GM18873 (cell line): ENCODE data around the gene CHRNA5.
"Not testable (repeated sequence)": the region's sequence is repeated elsewhere in the genome, so short reads cannot be mapped to it uniquely, and the experiment has no call there.

Experiments
- ATAC-seq: cut with Tn5 transposase; IDR thresholded peaks from one replicate; pipeline ENCODE4 v1.9.1; 2021; ENCODE audit warnings: mild to moderate bottlenecking, moderate library complexity, moderate number of reproducible peaks; ENCODE audit not compliant: unreplicated experiment, low FRiP score

Gene CHRNA5

GRCh38 chr15:78564743-78565096, 600 bp upstream of the CHRNA5 start:
- ATAC-seq = no peak

DNA sequence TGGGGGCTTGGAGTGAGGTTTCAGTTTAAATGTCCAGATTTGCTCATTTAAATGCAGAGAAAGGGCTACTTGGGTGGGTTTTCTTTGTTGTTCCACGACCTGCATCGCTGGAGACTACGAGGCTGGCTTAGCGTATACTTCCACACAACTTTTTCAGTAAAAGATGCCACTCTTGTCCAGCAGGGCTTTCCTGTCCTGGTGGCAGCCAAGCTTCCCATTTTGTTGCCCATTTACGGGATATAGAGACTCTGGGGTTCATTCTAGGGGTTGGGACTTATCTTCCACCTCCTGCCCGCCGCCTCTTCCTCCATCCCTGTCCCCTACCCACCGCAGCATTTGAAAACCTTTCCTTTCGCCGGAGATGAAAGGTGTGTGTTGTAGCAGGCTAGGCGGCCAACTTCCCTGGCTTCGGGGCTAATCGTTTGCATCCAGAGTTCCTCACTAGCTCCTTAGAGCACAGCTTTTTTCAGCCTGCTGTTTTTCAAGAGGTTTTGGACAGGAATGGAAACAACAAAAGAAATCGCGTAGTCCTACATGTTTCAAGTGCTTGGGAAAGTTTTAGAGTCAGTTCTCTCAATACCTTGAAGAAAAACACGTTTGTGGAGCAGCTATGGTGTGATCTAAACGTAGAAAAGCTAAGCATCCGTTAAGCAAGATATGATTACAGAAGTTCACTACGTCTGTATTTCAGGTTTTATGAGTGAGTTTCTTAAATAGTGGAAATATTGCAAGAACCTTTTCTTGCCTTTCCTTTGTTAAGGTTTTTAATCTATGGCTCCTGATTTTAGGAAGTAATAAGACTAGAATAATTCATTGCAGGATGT, 843 bp downstream of the CHRNA5 start:
- ATAC-seq = no peak

- no peak for ATAC-seq
Observed at GRCh38 chr15:78567531-78567930, 2.2 kb downstream of the CHRNA5 start.

DNA sequence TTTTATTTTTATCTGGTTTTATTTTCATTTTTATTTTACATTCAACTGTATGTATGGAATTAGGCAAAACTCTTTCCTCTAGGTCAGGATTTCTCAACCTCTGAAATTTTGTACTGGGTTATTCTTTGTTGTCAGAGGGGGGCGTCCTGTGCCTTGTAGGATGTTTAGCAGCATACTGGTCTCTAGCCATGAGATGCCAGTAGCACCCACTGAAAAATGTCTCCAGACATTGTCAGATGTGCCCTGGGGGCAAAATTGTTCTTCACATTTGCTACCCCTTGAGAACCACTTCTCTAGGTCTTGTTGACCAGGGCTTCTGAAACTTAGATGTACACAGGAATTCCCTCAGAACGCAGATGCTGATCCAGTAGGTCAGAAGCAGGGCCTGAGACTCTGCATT, 5.4 kb downstream of the CHRNA5 start:
- ATAC-seq = no peak

- no peak for ATAC-seq
Observed at GRCh38 chr15:78571382-78571781, 6.1 kb downstream of the CHRNA5 start.

DNA sequence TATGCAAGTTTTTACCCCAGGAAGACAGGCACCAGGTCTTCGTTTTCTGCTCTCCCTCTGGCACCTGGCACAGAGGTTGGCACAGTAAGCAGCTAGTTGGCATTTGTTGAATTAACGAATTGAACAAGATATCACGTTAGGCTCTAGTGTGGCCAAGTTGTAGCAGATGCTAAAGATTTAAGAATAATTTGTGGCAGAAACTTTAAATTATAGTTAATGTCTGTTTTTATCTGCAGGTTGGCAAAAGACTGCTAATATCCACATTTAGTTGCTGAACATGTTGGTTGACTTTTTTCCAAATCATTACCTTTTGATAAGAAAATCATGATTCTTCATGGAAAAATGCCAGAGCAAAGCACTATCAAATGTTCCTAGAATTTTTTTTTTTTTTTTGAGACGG, 8.1 kb downstream of the CHRNA5 start:
- ATAC-seq = no peak

- no peak for ATAC-seq
Observed at GRCh38 chr15:78574944-78575343, 9.6 kb downstream of the CHRNA5 start.

DNA sequence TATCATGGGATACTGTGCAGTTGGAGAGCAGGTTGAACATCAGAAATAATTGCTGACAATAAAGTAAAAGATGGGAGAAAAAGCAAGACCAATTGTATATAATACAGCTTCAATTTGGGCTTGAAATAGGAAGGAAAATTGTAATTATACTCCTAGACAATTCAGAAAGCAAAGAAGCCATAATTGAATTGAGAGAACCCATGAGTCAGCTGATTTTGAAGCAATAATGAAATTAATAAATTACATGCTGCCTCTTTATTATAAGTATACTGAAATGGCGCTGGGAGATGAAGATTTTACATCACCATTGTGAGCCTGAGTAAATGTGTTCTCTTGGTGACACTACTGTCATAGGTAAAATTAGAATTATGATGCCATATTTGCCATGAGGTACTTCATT, 32.3 kb downstream of the CHRNA5 start:
- ATAC-seq = no peak

DNA sequence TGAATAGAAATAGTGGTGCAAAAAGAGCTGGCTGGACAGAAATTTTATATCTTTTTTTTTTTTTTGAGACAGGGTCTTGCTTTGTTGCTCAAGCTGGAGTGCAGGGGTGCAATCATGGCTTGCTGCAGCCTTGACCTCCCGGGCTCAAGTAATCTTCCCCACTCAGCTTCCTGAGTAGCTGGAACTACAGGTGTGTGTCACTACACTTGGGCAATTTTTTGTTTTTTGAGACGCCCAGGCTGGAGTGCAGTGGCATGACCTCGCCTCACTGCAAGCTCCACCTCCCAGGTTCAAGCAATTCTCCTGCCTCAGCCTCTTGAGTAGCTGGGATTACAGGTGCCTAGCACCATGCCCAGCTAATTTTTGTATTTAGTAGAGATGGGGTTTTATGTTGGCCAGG, 33.0 kb downstream of the CHRNA5 start:
- no peak for ATAC-seq

GRCh38 chr15:78599189-78599588, 33.9 kb downstream of the CHRNA5 start:
- ATAC-seq = no peak

GRCh38 chr15:78603467-78603866, 38.1 kb downstream of the CHRNA5 start:
- ATAC-seq = no peak

DNA sequence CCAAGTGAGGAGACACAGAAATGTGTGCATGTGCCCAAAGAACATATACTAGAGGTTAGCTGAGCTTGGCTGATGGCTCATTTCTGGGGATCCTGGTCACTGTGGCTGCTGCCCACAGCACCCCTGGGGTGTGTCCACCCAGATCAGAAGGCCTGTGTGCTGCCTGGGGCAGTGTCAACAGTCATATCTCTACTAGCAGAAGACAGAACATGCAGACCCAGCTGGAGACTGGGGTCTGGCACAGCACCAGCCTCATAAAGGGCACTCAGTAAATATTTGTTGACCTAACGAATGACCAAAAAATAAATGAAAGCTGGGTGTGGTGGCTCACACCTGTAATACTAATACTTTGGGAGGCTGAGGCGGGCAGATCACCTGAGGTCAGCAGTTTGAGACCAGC, 39.1 kb downstream of the CHRNA5 start:
- no peak for ATAC-seq

- no peak for ATAC-seq
Observed at GRCh38 chr15:78605201-78605600, 39.9 kb downstream of the CHRNA5 start.

DNA sequence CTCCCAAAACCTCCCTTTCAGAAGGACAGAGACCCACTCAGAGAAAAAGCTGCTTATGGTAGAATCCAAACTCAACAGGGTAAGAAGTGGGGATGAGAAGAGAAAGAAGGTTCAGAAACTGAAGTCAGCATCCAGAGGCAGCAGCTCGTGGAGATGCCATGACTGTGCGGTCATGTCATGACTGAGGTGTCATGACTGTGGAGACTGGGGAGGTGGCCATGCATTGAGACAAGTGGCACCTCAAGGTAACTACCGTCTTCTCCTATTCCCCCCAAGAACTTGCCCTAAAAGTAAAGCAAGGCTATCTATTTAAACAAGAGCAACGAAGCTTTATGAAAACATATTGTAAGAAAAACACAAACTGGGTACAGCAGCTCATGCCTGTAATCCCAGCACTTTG, 40.4 kb downstream of the CHRNA5 start:
- ATAC-seq = no peak

GRCh38 chr15:78609551-78609950, 44.2 kb downstream of the CHRNA5 start:
- ATAC-seq = not testable (repeated sequence)

- no peak for ATAC-seq
Observed at GRCh38 chr15:78614021-78614420, 48.7 kb downstream of the CHRNA5 start.

DNA sequence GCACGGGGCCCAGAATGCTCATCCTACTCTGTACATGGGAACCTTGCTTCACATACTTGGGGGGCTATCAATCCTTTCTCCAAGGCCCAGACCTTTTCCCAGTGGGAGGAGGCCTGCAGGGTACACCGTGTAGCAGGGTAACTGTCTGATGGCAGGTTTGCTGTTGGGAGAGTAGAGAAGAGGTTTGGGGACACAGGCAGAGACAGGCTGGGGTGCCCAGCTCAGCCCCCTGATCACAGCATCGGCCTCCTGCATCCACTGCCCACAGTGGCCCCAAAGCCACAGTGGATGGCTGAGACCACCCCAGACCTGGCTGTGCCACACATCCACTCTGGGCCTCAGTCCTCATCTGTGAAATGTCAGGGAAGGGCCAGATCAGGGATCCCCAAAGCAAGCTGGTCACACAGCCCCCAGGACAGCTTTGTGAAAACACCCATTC, 49.9 kb downstream of the CHRNA5 start:
- no peak for ATAC-seq

GRCh38 chr15:78616506-78616905, 51.2 kb downstream of the CHRNA5 start:
- no peak for ATAC-seq

DNA sequence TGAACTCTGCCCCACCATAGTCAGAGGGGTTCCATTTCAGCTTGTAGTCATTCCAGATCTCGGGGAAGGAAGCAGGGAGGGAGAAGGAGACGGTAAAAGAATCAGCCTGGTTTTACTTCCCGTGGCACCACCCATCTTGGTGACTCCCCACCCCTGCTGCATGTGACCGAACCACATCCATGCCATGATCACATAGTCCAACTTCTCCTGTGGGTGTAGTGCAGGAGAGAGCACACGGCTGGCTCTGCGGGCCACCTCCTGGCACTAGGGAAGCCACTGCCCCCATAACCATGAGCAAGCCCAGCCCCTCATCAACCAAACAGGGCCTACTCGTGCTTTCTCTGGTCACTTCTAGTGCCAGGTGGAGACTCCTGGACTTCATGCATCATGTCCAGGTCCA, 51.8 kb downstream of the CHRNA5 start:
- ATAC-seq = no peak

DNA sequence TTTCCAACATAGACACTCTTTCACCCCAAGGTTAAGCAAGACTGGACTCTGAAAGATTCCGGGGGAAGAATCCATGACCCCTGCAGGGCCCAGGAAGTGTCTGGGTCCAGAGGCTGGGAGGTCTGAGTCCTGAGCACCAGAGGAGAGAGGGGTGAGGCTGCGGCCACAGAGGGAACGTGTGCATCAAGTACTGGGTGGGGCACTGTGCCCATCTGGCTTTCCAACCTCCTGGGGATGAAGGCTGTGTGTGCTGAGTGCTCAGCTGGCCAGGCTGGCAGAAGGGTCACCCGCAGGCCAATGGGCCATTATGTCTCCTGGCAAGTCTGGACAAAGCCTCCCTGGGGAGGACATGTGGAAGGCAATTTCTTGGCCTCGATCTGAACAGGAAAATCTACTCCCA, 52.2 kb downstream of the CHRNA5 start:
- no peak for ATAC-seq

GRCh38 chr15:78618064-78618463, 52.7 kb downstream of the CHRNA5 start:
- ATAC-seq = no peak

GRCh38 chr15:78618490-78618934, 53.2 kb downstream of the CHRNA5 start:
- no peak for ATAC-seq
